CD4-positive, alpha-beta T cell treated with Interleukin-4 for 1 hour (primary cell): ENCODE measurements around the gene PSG3.
"Not testable (repeated sequence)": the region's sequence is repeated elsewhere in the genome, so short reads cannot be mapped to it uniquely, and the experiment has no call there.

Source experiments
- DNase-seq, 2 donors: peaks; one replicate each; pipeline ENCODE4 v3.0.0-alpha.2; 2020 to 2022

The PSG3 gene

GRCh38 chr19:42740381-42740780 is at the start of gene PSG3:
TSS of gene PSG3 (minus strand) at chr19:42740481. CDS start at chr19:42740384, 97 bp downstream.
- DNase-seq = not testable (repeated sequence)

- DNase-seq = not testable (repeated sequence)
These were observed 48.5 kb upstream of the PSG3 start for GRCh38 chr19:42788766-42789165.

GRCh38 chr19:42787766-42788165 is 47.5 kb upstream of the PSG3 start:
- DNase-seq = not testable (repeated sequence)

DNA sequence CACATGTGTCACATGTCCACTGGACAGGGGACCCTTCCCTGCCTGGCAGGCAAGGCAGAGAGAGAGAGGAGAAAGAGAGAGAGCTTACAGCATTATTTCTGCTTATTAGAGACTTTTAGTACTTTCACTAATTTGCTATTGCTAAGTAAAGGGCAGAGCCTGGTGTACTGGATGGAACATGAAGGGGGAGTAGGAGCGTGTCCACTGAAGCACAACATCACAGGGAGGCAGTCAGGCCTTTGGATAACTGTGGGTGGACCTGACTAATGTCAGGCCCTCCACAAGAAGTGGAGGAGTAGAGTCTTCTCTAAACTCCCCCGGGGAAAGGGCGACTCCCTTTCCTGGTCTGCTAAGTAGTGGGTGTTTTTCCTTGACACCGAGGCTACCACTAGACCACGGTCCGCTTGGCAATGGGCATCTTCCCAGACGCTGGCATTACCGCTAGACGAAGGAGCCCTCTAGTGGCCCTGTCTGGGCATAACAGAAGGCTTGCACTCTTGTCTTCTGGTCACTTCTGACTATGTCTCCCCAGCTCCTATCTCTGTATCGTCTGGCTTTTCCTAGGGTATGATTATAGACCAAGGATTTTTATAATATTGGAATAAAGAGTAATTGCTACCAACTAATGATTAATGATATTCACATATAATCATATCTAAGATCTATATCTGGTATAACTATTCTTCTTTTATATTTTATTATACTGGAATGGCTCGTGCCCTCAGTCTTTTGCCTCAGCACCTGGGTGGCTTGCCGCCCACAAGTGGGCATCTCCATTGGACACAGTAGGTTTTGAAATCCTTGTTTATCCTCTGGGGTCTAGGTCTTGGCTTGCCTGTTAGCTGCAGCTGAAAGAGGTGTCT is 36.7 kb upstream of the PSG3 start:
- DNase-seq = peak in 1 of 2 donors; percentile 18

DNA sequence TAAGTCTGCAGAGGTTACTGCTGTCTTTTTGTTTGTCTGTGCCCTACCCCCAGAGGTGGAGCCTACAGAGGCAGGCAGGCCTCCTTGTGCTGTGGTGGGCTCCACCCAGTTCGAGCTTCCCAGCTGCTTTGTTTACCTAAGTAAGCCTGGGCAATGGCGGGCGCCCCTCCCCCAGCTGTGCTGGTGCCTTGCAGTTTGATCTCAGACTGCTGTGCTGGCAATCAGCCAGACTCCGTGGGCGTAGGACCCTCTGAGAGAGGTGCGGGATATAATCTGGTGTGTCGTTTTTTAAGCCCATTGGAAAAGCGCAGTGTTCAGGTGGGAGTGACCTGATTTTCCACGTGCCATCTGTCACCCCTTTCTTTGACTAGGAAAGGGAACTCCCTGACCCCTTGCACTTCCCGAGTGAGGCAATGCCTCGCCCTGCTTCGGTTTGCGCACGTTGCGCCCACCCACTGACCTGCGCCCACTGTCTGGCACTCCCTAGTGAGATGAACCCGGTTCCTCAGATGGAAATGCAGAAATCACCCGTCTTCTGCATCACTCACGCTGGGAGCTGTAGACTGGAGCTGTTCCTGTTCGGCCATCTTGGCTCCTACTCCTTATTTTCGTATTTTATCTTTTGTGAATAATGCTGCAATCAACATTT is 34.4 kb upstream of the PSG3 start:
- not testable (repeated sequence) for DNase-seq

- not testable (repeated sequence) for DNase-seq
These were observed 27.0 kb upstream of the PSG3 start for GRCh38 chr19:42767319-42767718.

DNA sequence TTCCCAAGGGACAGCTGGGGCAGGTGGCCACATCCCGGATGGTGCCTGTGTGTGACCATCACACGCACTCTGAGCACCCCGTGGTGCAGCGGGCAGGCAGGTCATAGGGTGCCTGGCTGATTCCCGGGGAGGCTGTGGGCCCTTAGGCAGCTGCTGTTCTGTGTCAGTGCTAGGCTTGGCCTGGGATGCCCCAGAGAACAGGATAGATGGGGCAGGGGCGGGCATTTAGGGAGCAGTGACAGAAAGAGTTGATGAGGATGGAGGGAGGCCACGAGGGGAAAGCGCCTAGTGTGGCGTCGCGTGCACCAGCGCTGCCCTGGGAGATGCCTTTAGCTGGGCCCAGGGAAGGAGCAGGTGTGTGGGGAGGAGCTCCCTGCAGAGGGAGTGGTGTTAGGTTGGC is 26.6 kb upstream of the PSG3 start:
- DNase-seq = not testable (repeated sequence)

DNA sequence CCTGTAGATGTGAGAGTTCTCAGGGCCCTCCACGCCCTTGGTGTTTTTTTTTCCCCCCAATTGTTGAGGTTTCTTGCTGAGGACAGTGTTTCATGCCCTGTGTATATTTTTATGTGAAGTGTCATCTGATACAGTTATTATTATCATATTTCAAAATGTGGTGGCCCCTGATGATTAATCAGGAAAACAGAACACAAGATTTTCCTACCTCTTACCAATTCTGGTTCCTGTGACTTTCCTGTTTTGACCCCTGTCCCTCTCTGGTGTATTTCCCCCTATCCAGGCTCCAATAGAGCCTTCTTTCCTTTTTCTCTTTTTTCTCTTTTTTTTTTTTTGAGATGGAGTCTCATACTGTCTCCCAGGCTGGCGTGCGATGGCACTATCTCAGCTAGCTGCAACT is 24.6 kb upstream of the PSG3 start:
- DNase-seq = no peak

- DNase-seq = no peak
These were observed 22.5 kb upstream of the PSG3 start for GRCh38 chr19:42762789-42763188.

DNA sequence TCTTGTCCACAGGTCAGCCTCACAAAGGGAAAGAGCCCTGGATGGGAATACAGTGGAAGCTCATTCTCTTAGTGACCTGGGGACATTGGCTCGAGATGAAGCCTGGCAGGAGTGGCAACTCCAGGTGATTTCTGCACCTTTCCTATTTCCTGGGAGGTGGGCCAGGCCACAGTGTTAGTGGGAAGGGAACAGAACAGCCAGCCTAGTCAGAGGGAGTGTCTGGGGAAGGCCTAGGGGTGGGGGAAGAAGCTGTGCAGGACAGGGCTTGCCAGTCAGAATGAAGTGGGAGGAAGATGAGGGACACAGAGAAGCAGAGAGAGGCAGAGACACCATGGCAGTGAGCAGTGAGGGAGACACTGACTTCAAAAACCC is 21.6 kb upstream of the PSG3 start:
- DNase-seq = not testable (repeated sequence)

DNA sequence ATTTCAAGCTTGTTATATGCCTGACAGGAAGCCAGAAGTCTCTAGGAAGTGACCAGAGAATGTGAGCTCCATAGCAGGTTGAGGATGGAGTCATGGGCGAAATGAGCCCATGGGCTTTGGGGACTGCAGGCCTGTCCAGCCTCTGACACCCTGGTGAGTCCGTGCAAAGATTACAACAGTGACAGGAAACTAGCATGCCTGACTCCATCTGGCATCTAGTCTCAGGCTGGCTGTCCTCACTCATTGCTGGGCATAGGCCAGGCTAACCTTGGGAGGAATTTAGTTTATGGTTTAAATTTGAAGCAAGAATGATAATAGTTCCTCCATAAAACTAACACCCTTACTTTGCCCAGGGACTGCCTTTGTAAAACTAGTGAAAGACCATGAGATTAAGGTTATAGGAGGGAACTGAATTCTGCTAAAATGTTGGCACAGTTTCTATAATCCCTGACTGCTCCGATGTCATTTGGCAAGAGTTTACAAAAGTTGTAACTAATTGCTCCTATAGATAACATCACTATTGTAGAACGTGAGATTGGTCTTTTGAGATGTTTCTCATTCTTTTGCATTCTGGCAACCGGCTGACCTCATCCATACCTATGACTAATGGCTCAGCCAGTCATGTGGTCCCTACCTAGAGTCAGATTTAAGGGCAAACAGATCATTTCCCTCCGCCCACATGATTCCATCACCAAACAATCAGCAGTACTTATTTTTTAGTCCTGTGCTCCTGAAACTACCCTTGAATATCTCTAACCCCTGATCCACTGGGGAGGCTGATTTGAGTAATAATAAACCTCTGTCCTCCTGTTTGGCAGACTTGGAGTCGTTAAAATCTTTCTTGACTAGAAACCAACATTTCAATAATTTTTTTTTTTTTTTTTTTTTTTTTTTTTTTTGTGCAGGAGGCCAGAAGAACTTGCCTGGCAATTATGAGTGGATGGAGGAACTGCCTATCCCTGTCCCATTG is 21.0 kb upstream of the PSG3 start:
- DNase-seq = not testable (repeated sequence)

DNA sequence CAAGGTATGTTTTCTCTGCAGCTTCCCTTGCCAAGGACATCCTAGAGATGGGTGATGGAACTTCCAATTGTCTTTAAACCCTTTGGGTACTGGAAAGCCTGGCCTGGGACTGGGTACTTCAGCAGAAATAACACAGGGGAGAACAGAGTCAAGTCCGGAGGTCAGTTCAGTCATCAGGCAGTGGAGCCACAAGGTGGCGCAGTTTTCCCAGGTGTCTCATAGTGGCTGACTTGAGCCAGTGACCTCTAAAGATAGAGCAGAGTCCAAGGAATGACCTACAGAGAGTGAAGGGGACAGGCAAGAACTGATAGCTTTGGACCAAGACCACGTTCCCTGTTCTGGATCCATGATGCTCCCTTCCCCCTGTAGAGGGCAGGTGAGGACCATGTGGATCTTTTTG is 18.4 kb upstream of the PSG3 start:
- not testable (repeated sequence) for DNase-seq

DNA sequence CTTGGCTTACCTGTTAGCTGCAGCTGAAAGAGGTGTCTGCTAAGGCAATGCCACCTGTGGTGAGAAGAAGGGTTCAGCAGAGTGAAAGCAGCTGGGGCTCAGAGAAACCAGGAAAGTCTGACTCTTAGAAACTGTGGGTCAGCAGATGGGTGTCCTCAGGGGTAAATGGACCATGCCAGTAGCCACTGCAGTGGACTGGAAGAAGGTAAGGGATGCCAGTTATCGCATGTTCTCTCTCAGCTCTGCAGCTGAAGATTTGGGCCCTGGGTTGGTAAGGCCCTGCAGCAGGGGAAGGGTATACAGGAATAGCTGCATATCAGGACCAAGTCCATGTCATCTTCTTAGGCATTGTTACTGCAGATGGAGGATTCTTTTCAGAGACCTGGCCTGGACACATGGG is 12.0 kb upstream of the PSG3 start:
- DNase-seq = not testable (repeated sequence)

- DNase-seq = not testable (repeated sequence)
These were observed 1.7 kb upstream of the PSG3 start for GRCh38 chr19:42741726-42742607.

DNA sequence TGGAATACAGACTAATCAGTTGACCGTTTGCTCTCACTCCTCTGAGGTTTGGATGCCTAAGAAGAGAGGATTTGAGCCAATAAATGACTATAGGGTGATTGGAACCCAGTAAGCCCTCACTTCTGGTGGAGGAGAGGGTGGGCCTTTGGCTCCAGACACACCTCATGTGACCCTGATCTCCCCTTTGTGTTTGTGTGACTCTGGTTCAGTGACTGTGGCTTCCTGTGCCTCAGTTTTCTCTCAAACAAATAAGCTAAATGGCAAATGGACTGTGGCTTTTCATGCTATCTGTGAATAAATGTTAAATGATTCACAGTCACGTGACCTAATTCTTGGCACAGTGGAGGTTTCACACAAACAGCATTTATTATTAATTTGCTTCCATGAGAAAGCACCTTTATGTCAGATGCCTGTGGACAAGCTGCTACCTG is 2.7 kb downstream of the PSG3 start:
- DNase-seq = not testable (repeated sequence)

GRCh38 chr19:42728341-42728740 is 11.9 kb downstream of the PSG3 start:
- DNase-seq = not testable (repeated sequence)

DNA sequence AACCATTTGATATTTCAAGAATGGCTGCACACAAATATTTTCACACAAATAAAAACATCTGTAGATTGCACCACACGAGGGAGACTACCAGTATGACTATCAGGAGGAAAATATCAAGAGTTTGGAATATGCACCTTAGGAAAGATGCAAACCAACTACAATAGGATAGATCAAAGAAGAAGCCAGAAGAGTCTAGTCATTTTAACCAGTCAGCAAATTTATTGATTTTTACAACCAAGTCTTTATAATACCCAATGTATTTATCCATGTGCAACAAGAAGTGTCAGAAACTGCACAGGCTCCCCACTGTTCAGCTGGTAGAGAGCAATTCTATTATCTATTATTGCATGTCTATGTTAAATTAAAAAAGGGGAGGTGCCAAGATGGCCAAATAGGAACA is 26.3 kb downstream of the PSG3 start:
- DNase-seq = not testable (repeated sequence)

DNA sequence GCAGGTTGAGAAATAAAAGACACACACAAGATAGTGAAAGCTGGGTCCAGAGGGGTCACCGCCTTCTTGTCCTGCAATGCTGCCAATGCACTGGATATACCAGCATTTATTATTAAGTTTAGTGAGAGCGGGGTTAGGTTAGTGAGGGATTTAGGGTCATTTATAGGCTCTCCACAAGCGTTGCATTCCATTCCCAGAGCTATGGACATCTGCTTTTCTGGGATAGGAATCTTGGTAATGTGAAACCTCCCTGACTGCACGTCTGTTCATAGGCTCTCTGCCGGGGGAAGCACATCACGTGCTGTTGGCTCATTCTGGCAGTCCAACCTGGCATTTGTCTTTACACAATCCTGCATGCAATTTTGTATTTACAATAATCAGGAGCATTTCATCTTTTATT is 27.5 kb downstream of the PSG3 start:
- not testable (repeated sequence) for DNase-seq

DNA sequence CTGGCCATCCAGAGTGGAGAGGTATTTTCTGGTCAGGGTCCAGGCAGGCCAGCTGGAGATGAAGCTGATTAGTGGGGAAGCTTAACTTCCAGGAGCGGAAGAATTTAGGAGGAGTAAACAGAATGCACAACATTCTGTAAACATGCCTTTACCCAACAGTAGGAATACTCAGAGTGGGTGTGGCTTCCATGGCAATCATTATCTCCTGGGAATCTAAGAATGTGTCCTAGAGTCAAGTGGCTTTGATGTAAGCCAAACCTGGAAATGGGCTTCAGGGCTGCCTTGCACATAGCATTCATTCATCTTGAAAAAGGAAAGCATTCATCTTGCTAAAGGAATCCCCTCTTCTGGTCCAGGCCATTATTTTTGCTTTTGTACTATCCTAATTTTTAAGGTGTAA is 29.3 kb downstream of the PSG3 start:
- not testable (repeated sequence) for DNase-seq

DNA sequence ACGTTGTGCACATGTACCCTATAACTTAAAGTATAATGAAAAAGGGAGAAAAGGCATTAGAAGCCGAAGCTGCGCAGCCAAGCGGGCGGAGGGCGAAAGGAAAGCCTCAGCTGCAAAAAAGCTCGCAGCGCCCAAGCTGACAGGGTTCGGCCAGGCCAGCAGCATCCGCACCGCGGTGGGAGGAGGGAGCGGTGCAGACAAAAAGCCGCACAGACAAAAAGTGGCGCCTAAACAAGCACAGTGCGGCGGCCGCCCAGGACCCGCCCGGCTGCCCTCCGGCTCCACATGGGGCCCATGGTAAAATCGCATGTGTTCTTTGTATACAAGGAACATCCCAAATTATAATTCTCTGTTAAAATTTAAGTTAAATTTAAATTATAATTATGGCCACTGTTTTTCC is 42.4 kb downstream of the PSG3 start:
- no peak for DNase-seq

- DNase-seq = no peak
These were observed 44.3 kb downstream of the PSG3 start for GRCh38 chr19:42695811-42696503.
